ENCODE results near the gene RAET1G.

DNA sequence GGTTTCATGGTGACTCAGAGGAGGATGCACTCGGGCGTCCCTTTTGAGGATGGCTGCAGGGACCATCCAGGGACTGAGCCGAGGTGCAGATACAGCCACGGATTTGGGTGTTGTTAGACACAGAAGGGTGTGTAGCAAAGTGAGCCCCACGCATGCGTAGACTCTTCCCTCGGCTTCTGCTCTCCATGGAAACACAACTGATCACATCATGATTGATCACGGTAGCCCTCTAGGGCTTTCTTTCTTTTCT is 40.2 kb upstream of the RAET1G start:
- TF ChIP-seq, protein P1, sequence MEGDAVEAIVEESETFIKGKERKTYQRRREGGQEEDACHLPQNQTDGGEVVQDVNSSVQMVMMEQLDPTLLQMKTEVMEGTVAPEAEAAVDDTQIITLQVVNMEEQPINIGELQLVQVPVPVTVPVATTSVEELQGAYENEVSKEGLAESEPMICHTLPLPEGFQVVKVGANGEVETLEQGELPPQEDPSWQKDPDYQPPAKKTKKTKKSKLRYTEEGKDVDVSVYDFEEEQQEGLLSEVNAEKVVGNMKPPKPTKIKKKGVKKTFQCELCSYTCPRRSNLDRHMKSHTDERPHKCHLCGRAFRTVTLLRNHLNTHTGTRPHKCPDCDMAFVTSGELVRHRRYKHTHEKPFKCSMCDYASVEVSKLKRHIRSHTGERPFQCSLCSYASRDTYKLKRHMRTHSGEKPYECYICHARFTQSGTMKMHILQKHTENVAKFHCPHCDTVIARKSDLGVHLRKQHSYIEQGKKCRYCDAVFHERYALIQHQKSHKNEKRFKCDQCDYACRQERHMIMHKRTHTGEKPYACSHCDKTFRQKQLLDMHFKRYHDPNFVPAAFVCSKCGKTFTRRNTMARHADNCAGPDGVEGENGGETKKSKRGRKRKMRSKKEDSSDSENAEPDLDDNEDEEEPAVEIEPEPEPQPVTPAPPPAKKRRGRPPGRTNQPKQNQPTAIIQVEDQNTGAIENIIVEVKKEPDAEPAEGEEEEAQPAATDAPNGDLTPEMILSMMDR (IDR thresholded peaks at IDR 0.05), result no peak
- no peak for TF ChIP-seq POLR2AphosphoS5 (IDR thresholded peaks at IDR 0.05)
- TF ChIP-seq POLR2A (IDR thresholded peaks at IDR 0.05), result no peak
- no peak for TF ChIP-seq EP300 (IDR thresholded peaks at IDR 0.05; ENCODE audit: low read depth)
